HEK293T (cell line): ENCODE measurements around the gene TPRG1.

Experiments used
- CTCF ChIA-PET: fragments of 350-600 bp; formaldehyde crosslinking; extraction: SDS; loops from one replicate; lab custom pipeline; 2021; ENCODE audit warnings: antibody characterized with exemption, inconsistent platforms; lab: Yijun Ruan, JAX
- POLR2A ChIA-PET: fragments of 350-600 bp; formaldehyde crosslinking; extraction: SDS; loops from one replicate; lab custom pipeline; 2020; ENCODE audit warnings: antibody characterized with exemption, inconsistent platforms; lab: Yijun Ruan, JAX
- DNase-seq: peaks from one replicate; pipeline ENCODE4 v3.0.0; 2012; ENCODE audit warnings: mixed read lengths; ENCODE audit errors: extremely low spot score
- ARNT ChIP-seq: fragments of 450-650 bp; IDR thresholded peaks from 2 replicates; pipeline ENCODE4 v1.6.1; 2017; ENCODE audit warnings: mild to moderate bottlenecking
- BHLHE40 ChIP-seq: fragments of 450-650 bp; IDR thresholded peaks from 2 replicates; pipeline ENCODE4 v1.6.1; 2016; ENCODE audit warnings: mild to moderate bottlenecking, moderate library complexity, borderline replicate concordance
- CTBP1 ChIP-seq: fragments of 450-650 bp; IDR thresholded peaks from 2 replicates; pipeline ENCODE4 v1.6.1; 2016; ENCODE audit warnings: borderline replicate concordance
- ELF4 ChIP-seq: fragments of 450-650 bp; IDR thresholded peaks from 2 replicates; pipeline ENCODE4 v1.6.1; 2017; ENCODE audit warnings: antibody characterized with exemption
- FOXA1 ChIP-seq: fragments of 450-650 bp; IDR thresholded peaks from 2 replicates; pipeline ENCODE4 v1.6.1; 2016; ENCODE audit warnings: mild to moderate bottlenecking
- FOXK2 ChIP-seq: fragments of 450-650 bp; IDR thresholded peaks from 2 replicates; pipeline ENCODE4 v1.6.1; 2016; ENCODE audit warnings: mild to moderate bottlenecking
- FOXM1 ChIP-seq: fragments of 450-650 bp; IDR thresholded peaks from 2 replicates; pipeline ENCODE4 v1.6.1; 2017; ENCODE audit warnings: mild to moderate bottlenecking, borderline replicate concordance
- HDGF ChIP-seq: fragments of 450-650 bp; IDR thresholded peaks from 2 replicates; pipeline ENCODE4 v1.6.1; 2017; ENCODE audit warnings: antibody characterized with exemption, borderline replicate concordance
- L3MBTL2 ChIP-seq: fragments of 450-650 bp; conservative IDR thresholded peaks from 2 replicates; pipeline ENCODE4 v1.6.1; 2016; ENCODE audit warnings: mild to moderate bottlenecking
- LEF1 ChIP-seq: fragments of 450-650 bp; IDR thresholded peaks from 2 replicates; pipeline ENCODE4 v1.6.1; 2017; ENCODE audit warnings: mild to moderate bottlenecking, borderline replicate concordance
- NFRKB ChIP-seq: fragments of 450-650 bp; IDR thresholded peaks from 2 replicates; pipeline ENCODE4 v1.6.1; 2016; ENCODE audit warnings: mild to moderate bottlenecking, moderate library complexity
- PKNOX1 ChIP-seq: fragments of 450-650 bp; IDR thresholded peaks from 2 replicates; pipeline ENCODE4 v1.6.1; 2016
- SP1 ChIP-seq: fragments of 450-650 bp; IDR thresholded peaks from 2 replicates; pipeline ENCODE4 v1.6.1; 2017
- SUZ12 ChIP-seq: fragments of 450-650 bp; IDR thresholded peaks from 2 replicates; pipeline ENCODE4 v1.6.1; 2016; ENCODE audit warnings: mild to moderate bottlenecking
- TARDBP ChIP-seq: fragments of 450-650 bp; IDR thresholded peaks from 2 replicates; pipeline ENCODE4 v1.6.1; 2016
- ZNF384 ChIP-seq: fragments of 450-650 bp; IDR thresholded peaks from 2 replicates; pipeline ENCODE4 v1.6.1; 2016

TPRG1 gene

GRCh38 chr3:189339996-189340395, 168.2 kb downstream of the TPRG1 start:
- CTCF ChIA-PET, result no interaction called here
- POLR2A ChIA-PET, result no interaction called here
- no peak for DNase-seq
- TF ChIP-seq CTBP1 (no peak), ARNT (no peak), ZNF384 (no peak), ELF4 (no peak), FOXM1 (no peak), LEF1 (no peak), NFRKB (no peak), BHLHE40 (no peak), L3MBTL2 (no peak), FOXA1 (no peak), HDGF (no peak), PKNOX1 (no peak), SUZ12 (no peak), FOXK2 (no peak), TARDBP (no peak)

- peak; percentile 16 for DNase-seq
- POLR2A ChIA-PET, result no interaction called here
These were observed 169.1 kb downstream of the TPRG1 start for GRCh38 chr3:189340680-189341460.

GRCh38 chr3:189342811-189343210, 171.0 kb downstream of the TPRG1 start:
- CTCF ChIA-PET, result interaction anchor here (1.2 kb wide), 1 partner anchor 70 kb away, joined by 3 read pairs; no protein-coding TSS in a partner anchor
- POLR2A ChIA-PET, result no interaction called here
- DNase-seq, result no peak
- TF ChIP-seq L3MBTL2 (no peak), ARNT (no peak)

More at GRCh38 chr3:189340680-189341460, 169.1 kb downstream of the TPRG1 start:
- CTCF ChIA-PET, result interaction anchor here (0.7 to 1.0 kb wide), 2 partner anchors 10 to 36 kb away, joined by 3 to 5 read pairs; no protein-coding TSS in a partner anchor
- TF ChIP-seq HDGF (no peak), NFRKB (no peak), LEF1 (no peak)

- DNase-seq, result no peak
- CTCF ChIA-PET, result no interaction called here
- POLR2A ChIA-PET, result no interaction called here
- no peak for TF ChIP-seq FOXK2
- TF ChIP-seq TARDBP, result no peak
- TF ChIP-seq PKNOX1, result no peak
- no peak for TF ChIP-seq LEF1
- TF ChIP-seq CTBP1, result no peak
- no peak for TF ChIP-seq HDGF
- no peak for TF ChIP-seq FOXM1
- TF ChIP-seq FOXA1, result no peak
- TF ChIP-seq ELF4, result no peak
- TF ChIP-seq SP1, result no peak
- TF ChIP-seq NFRKB, result no peak
- no peak for TF ChIP-seq BHLHE40
- no peak for TF ChIP-seq L3MBTL2
- no peak for TF ChIP-seq ZNF384
- no peak for TF ChIP-seq ARNT
- TF ChIP-seq SUZ12, result no peak
These were observed 173.2 kb downstream of the TPRG1 start for GRCh38 chr3:189344996-189345395.

GRCh38 chr3:189349772-189350171, 178.0 kb downstream of the TPRG1 start:
- TF ChIP-seq TARDBP, result no peak
- no peak for TF ChIP-seq BHLHE40
- CTCF ChIA-PET, result no interaction called here
- POLR2A ChIA-PET, result no interaction called here
- DNase-seq, result no peak

GRCh38 chr3:189353318-189353965, 181.7 kb downstream of the TPRG1 start:
- ChIA-PET CTCF (no interaction called here), POLR2A (no interaction called here)
- no peak for DNase-seq

More at GRCh38 chr3:189353318-189353965, 181.7 kb downstream of the TPRG1 start:
- TF ChIP-seq L3MBTL2 (no peak), FOXM1 (no peak), ELF4 (no peak), ZNF384 (no peak), CTBP1 (no peak), PKNOX1 (no peak), LEF1 (no peak), SP1 (no peak), SUZ12 (no peak), HDGF (no peak)
